Endothelial cell (in vitro differentiated cells): ENCODE data around the gene SSU72. TPM values are rescaled to one million over a fixed set of nuclear protein-coding genes. Genes with fewer than 3 reads are reported as not detected.
A peak's percentile ranks its signal among the peaks of the same experiment; 100 is the strongest.
"Not testable (repeated sequence)": the region's sequence is repeated elsewhere in the genome, so short reads cannot be mapped to it uniquely, and the experiment has no call there.

Experiments used
- DNase-seq: peaks from one replicate; pipeline ENCODE4 v3.0.0; 2021; ENCODE audit warnings: low spot score
- H3K27ac Mint-ChIP-seq: one replicate; pipeline ENCODE4 v1.8.0; 2021; ENCODE audit warnings: mixed read lengths, inconsistent platforms; ENCODE audit not compliant: unreplicated experiment
- H3K27me3 Mint-ChIP-seq: one replicate; pipeline ENCODE4 v1.8.0; 2021; ENCODE audit warnings: mild to moderate bottlenecking, moderate library complexity, mixed read lengths, inconsistent platforms; ENCODE audit not compliant: unreplicated experiment
- H3K36me3 Mint-ChIP-seq: one replicate; pipeline ENCODE4 v1.8.0; 2021; ENCODE audit warnings: mild to moderate bottlenecking, low read depth, mixed read lengths, inconsistent platforms; ENCODE audit not compliant: unreplicated experiment
- H3K4me1 Mint-ChIP-seq: one replicate; pipeline ENCODE4 v1.8.0; 2021; ENCODE audit warnings: mild to moderate bottlenecking, mixed read lengths, inconsistent platforms; ENCODE audit not compliant: unreplicated experiment
- H3K4me3 Mint-ChIP-seq: one replicate; pipeline ENCODE4 v1.8.0; 2021; ENCODE audit warnings: mild to moderate bottlenecking, mixed read lengths, inconsistent platforms; ENCODE audit not compliant: unreplicated experiment
- H3K9me3 Mint-ChIP-seq: one replicate; pipeline ENCODE4 v1.8.0; 2021; ENCODE audit warnings: mixed read lengths, inconsistent platforms; ENCODE audit not compliant: unreplicated experiment
- total RNA-seq: library from RNA; stranded (reverse); fragmentation: NEBNext Ultra II Directional; extraction: Animal tissue kit (Norgen Biotek cat#: 25700); gene quantifications from one replicate; pipeline ENCODE4 v1.2.1, GENCODE V29; 2021; ENCODE audit not compliant: unreplicated experiment
- TF ChIP-seq, protein P1 (sequence below): fragments of 200-600 bp; sonication (generic); IDR thresholded peaks from one replicate; pipeline ENCODE4 v1.5.0; 2021; ENCODE audit warnings: antibody characterized with exemption; ENCODE audit not compliant: unreplicated experiment

Gene SSU72
- total RNA-seq, 1 donor from 2014 or later = 114 TPM

DNA sequence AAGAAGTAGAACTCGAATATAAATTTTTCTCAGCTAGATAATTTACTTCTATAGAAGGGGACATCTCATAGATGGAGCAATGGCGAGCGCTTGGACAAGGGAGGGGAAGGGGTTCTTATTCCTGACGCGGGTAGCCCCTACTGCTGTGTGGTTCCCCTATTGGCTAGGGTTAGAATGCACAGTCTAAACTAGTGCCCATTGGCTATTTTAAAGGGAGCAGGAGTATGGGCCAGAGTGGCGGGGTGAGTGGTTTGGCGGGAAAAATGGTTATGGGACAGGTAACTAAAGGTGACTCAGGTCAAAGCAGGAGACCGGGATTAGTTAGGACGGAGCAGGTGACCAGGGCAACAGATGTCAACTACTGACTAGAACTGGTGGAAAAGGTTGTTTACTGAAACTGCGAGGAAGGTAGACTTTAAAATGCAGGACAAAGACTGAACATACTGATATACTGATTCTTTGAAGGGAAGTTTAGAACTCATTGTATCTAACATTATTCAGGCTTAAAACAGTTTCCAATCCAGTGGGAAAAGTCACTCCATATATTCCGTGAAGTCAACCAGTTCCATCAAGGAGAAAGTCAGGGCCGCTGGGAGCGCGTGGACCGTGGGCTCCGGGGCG lies 63.6 kb downstream of the SSU72 start:
- peak overlapping the region; percentile 98 for H3K4me3 Mint-ChIP-seq
- TF ChIP-seq, protein P1, sequence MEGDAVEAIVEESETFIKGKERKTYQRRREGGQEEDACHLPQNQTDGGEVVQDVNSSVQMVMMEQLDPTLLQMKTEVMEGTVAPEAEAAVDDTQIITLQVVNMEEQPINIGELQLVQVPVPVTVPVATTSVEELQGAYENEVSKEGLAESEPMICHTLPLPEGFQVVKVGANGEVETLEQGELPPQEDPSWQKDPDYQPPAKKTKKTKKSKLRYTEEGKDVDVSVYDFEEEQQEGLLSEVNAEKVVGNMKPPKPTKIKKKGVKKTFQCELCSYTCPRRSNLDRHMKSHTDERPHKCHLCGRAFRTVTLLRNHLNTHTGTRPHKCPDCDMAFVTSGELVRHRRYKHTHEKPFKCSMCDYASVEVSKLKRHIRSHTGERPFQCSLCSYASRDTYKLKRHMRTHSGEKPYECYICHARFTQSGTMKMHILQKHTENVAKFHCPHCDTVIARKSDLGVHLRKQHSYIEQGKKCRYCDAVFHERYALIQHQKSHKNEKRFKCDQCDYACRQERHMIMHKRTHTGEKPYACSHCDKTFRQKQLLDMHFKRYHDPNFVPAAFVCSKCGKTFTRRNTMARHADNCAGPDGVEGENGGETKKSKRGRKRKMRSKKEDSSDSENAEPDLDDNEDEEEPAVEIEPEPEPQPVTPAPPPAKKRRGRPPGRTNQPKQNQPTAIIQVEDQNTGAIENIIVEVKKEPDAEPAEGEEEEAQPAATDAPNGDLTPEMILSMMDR = no peak
- H3K9me3 Mint-ChIP-seq = no peaks in the 10 kb centered on the region
- H3K36me3 Mint-ChIP-seq = peaks cover 6% of the 10 kb centered on the region
- DNase-seq = no peak
- H3K4me1 Mint-ChIP-seq = peaks cover 8% of the 10 kb centered on the region
- H3K27ac Mint-ChIP-seq = peak overlapping the region; percentile 95
- H3K27me3 Mint-ChIP-seq = peaks cover 9% of the 10 kb centered on the region

DNA sequence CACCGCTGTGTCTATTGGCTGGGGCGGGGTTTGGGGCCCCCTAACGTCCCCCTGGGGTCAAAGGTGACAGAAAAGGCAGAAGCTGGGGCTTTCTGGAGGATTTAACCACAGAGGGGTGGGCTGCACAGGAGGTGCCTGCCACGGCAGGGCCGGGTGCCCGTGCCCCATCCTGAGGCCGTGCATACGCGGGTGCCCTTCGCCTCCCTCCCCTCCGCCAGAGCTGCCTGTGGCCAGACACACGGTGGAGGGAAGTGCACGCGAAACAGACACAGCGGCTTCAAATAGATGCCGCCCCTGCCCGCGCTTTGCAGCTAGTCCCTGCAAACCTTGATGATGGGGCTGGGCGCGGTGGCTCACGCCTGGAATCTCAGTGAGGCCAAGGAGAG lies 65.2 kb downstream of the SSU72 start:
- peaks cover 10% of the 10 kb centered on the region for H3K4me1 Mint-ChIP-seq
- not testable (repeated sequence) for H3K27me3 Mint-ChIP-seq, H3K27ac Mint-ChIP-seq, H3K36me3 Mint-ChIP-seq, H3K4me3 Mint-ChIP-seq, DNase-seq, H3K9me3 Mint-ChIP-seq

DNA sequence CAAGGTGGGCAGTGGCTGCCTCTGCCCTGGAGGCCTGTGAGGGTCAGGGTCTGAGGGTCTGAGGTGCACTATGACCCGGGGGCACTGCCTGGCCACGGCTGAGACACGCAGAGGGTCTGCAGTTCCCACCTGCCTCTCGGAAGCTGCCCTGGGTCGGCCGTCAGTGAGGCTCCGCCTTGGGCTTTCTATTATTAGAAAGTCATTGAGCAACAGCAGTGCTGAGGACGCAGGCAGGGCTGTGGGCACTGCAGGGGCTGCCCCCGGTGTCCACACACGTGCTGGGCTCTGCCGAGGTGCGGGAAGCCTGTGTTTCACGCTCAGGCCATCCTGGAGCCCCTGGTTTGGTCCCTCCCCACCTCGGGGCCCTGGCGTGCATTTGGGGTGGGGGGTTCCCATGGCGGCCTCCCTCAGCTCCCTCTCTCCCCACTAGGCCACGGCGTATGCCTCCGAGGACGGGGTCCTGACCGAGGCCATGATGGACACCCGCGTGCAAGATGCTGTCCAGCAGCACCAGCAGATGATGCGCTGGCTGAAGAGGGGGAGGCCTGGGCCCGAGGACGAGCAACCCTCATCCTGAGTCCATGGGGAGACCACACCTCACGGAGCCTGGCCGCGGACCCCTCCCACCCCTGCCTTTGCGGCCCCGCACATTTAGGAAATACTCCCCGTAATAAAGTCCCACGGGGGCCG lies 65.7 kb downstream of the SSU72 start:
- H3K4me1 Mint-ChIP-seq = peaks cover 10% of the 10 kb centered on the region
- H3K36me3 Mint-ChIP-seq, H3K27me3 Mint-ChIP-seq, H3K4me3 Mint-ChIP-seq, H3K9me3 Mint-ChIP-seq, DNase-seq, H3K27ac Mint-ChIP-seq: not testable (repeated sequence)

DNA sequence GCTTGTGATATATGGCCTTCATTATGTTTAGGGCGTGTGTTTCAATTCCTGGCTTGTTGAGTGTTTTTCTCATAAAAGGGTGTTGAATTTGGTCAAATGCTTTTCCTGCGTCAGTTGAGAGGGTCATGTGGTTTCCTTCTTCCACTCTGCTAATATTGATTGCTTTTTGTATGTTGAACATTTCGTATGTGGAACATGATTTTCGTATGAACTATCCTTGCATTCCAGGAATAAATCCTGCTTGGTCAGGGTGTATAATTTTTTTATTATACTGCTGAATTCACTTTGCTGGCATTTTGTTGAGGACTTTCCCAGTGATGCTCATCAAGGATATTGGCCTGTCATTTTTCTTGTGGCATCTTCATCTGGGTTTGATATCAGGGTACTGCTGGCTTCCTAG lies 67.4 kb downstream of the SSU72 start:
- peaks cover 8% of the 10 kb centered on the region for H3K4me1 Mint-ChIP-seq
- TF ChIP-seq, protein P1 = no peak
- peaks cover 6% of the 10 kb centered on the region for H3K27me3 Mint-ChIP-seq
- no peak overlapping the region for H3K4me3 Mint-ChIP-seq
- no peaks in the 10 kb centered on the region for H3K9me3 Mint-ChIP-seq
- no peak overlapping the region for H3K27ac Mint-ChIP-seq
- no peak for DNase-seq
- H3K36me3 Mint-ChIP-seq = peaks cover 6% of the 10 kb centered on the region

DNA sequence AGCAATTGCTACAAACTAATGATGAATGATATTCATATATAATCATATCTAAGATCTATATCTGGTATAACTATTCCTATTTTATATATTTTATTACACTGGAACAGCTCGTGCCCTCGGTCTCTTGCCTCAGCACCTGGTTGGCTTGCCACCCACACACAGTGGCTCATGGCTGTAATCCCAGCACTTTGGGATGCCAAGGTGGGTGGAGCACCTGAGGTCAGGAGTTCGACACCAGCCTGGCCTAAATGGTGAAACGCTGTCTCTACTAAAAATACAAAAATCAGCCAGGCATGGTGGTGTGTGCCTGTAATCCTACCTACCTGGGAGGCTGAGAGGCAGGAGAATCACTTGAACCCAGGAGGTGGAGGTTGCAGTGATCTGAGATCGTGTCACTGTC lies 68.9 kb downstream of the SSU72 start:
- H3K27me3 Mint-ChIP-seq, H3K4me3 Mint-ChIP-seq, H3K36me3 Mint-ChIP-seq, H3K4me1 Mint-ChIP-seq, H3K9me3 Mint-ChIP-seq, H3K27ac Mint-ChIP-seq, DNase-seq: not testable (repeated sequence)

DNA sequence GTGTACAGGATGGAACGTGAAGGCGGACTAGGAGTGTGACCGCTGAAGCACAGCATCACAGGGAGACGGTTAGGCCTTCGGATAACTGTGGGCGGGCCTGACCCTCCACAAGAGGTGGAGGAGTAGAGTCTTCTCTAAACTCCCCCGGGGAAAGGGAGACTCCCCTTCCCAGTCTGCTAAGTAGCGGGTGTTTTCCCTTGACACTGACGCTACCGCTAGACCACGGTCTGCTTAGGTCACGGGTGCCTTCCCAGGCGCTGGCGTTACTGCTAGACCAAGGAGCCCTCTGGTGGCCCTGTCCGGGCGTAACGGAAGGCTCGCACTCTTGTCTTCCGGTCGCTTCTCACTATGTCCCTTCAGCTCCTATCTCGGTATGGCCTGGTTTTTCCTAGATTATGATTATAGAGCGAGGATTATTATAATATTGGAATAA lies 69.3 kb downstream of the SSU72 start:
- not testable (repeated sequence) for H3K9me3 Mint-ChIP-seq, DNase-seq, H3K27ac Mint-ChIP-seq, H3K4me1 Mint-ChIP-seq, H3K27me3 Mint-ChIP-seq, H3K4me3 Mint-ChIP-seq, H3K36me3 Mint-ChIP-seq

DNA sequence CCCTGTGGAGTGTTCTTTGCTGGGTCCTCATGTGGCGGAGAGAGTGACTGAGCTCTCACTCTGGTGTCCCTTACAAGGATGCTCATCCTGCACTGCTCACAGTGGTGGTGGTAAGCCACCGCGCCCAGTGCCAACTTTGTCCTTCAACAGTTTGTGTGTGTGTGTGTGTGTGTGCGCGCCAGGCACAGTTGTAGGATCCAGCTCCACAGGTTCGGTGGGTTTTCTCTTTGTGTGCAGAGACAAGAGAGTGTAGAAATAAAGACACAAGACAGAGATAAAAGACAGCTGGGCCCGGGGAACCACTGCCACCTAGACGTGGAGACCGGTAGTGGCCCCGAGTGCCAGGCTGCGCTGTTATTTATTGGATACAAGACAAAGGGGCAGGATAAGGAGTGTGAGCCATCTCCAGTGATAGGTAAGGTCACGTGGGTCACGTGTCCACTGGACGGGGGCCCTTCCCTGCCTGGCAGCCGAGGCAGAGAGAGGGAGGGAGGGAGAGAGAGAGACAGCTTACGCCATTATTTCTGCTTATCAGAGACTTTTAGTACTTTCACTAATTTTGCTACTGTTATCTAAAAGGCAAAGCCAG lies 69.8 kb downstream of the SSU72 start:
- peak overlapping the region; percentile 82 for H3K27ac Mint-ChIP-seq
- DNase-seq = peak; percentile 59
- not testable (repeated sequence) for H3K27me3 Mint-ChIP-seq, H3K9me3 Mint-ChIP-seq, H3K36me3 Mint-ChIP-seq, H3K4me1 Mint-ChIP-seq
- H3K4me3 Mint-ChIP-seq = peak overlapping the region; percentile 37
- TF ChIP-seq, protein P1 = peak; percentile 62

DNA sequence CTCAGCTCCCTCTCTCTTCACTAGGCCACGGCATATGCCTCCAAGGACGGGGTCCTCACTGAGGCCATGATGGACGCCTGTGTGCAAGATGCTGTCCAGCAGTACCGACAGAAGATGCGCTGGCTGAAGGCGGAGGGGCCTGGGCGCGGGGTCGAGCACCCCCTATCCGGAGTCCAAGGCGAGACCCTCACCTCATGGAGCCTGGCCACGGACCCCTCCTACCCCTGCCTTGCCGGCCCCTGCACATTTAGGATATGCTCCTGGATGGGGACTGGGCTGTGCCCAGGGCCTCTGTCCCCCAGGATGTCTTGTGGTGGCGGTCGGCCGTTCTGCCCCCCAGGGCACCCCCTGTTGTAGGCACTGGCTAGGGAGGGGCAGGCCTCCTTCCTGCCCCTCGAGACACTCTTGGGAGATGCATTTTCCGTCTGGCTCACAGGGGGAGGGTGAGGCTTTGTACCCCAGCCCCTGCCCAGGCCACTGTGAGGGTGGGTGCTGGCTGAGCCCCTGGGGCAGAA lies 79.1 kb downstream of the SSU72 start:
- peaks cover 25% of the 10 kb centered on the region for H3K36me3 Mint-ChIP-seq
- not testable (repeated sequence) for H3K4me1 Mint-ChIP-seq, H3K27ac Mint-ChIP-seq, H3K27me3 Mint-ChIP-seq, DNase-seq, H3K4me3 Mint-ChIP-seq, H3K9me3 Mint-ChIP-seq

DNA sequence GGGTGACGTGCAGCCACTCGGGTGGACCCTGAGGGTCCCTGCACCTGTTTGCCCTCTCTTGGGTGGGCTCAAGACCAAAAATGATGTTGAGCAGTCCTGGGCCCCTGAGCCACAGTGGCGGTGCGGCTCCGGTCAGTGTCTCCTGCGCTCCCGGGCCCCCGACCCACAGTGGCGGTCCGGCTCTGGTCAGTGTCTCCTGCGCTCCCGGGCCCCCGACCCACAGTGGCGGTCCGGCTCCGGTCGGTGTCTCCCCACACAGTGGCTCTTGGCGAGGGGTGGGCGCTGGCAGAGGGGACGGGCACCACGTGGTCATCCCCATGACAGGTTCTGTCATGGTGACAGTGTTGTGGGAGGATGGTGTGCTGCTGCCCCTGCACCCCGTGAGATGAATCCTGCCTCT lies 80.4 kb downstream of the SSU72 start:
- not testable (repeated sequence) for H3K4me1 Mint-ChIP-seq, DNase-seq, H3K27ac Mint-ChIP-seq, H3K27me3 Mint-ChIP-seq, H3K4me3 Mint-ChIP-seq, H3K9me3 Mint-ChIP-seq
- H3K36me3 Mint-ChIP-seq = peaks cover 34% of the 10 kb centered on the region
